Stomach (tissue), 4 donors: ENCODE measurements around the gene PTPRU.

Source experiments
- EP300 ChIP-seq: sonication (generic); formaldehyde crosslinking; IDR thresholded peaks from one replicate; pipeline ENCODE4 v1.6.1; 2017; ENCODE audit warnings: antibody characterized with exemption
- POLR2A ChIP-seq, 4 donors: fragments of 450-650 bp; IDR thresholded peaks; one replicate each; pipeline ENCODE4 v1.6.1; 2016; ENCODE audit warnings: antibody characterized with exemption in 4 of 4, control low read depth in 2 of 4, mild to moderate bottlenecking in 1 of 4, moderate library complexity in 1 of 4
- POLR2AphosphoS5 ChIP-seq, 3 donors: sonication (generic); formaldehyde crosslinking; IDR thresholded peaks; one replicate each; pipeline ENCODE4 v1.6.1; 2016; ENCODE audit warnings: antibody characterized with exemption in 3 of 3
- TF ChIP-seq, protein P1 (sequence below), 7 experiments: fragments of 450-650 bp in 4 of 7; fragments of 200-600 bp in 3 of 7; sonication (generic) in 3 of 7; IDR thresholded peaks; one replicate each; pipeline ENCODE4 v1.5.1; 2016 to 2019; ENCODE audit warnings: antibody characterized with exemption in 7 of 7, control low read depth in 2 of 7, mild to moderate bottlenecking in 1 of 7

DNA sequence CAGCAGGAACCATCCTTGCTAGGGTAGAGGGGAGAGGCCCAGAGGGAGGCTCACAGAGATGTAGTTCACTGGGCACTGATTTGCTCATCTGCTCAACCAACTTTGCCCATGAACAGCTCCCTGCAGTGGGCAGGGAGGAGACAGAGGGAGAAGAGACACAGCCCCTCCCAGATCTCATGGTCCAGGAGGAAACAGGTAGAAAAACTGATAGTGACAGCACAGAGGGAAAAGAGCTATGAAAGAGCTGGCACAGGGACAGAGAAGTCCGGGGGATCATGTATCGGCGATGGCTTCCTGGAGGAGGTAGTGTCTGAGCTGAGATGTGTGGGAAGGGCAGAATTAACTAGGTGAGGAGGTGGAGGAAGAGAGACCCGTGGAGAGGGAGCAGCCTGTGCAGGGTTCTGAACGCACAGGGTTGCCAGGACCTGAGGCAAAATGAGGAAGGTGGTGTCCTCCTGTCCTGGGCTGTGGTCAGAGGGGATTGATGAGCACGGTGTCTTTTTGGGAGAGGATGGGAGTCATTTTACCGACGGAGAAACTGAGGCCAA, 85.9 kb downstream of the PTPRU start:
- TF ChIP-seq, protein P1, sequence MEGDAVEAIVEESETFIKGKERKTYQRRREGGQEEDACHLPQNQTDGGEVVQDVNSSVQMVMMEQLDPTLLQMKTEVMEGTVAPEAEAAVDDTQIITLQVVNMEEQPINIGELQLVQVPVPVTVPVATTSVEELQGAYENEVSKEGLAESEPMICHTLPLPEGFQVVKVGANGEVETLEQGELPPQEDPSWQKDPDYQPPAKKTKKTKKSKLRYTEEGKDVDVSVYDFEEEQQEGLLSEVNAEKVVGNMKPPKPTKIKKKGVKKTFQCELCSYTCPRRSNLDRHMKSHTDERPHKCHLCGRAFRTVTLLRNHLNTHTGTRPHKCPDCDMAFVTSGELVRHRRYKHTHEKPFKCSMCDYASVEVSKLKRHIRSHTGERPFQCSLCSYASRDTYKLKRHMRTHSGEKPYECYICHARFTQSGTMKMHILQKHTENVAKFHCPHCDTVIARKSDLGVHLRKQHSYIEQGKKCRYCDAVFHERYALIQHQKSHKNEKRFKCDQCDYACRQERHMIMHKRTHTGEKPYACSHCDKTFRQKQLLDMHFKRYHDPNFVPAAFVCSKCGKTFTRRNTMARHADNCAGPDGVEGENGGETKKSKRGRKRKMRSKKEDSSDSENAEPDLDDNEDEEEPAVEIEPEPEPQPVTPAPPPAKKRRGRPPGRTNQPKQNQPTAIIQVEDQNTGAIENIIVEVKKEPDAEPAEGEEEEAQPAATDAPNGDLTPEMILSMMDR (IDR thresholded peaks at IDR 0.05), result no peak
- TF ChIP-seq POLR2A (IDR thresholded peaks at IDR 0.05), result no peak
- TF ChIP-seq POLR2AphosphoS5 (IDR thresholded peaks at IDR 0.05), result no peak
- no peak for TF ChIP-seq EP300
